ENCODE results near the gene PLEKHD1. TPM values are rescaled to one million over a fixed set of nuclear protein-coding genes. Genes with fewer than 3 reads are reported as not detected.
A peak's percentile ranks its signal among the peaks of the same experiment; 100 is the strongest.
"Not testable (repeated sequence)": the region's sequence is repeated elsewhere in the genome, so short reads cannot be mapped to it uniquely, and the experiment has no call there.

Gene PLEKHD1
- total RNA-seq, 1 donor = 0.09 TPM

GRCh38 chr14:69495341-69495921 is 10.9 kb downstream of the PLEKHD1 start:
- DNase-seq (ENCODE audit: low read depth) = no peak
- TF ChIP-seq CTCF (IDR thresholded peaks at IDR 0.05; ENCODE audit: insufficient read depth, low read length) = no peak
- H3K4me3 ChIP-seq (ENCODE audit: low read depth, low read length) = no peak overlapping the region

GRCh38 chr14:69497866-69498265 is 13.3 kb downstream of the PLEKHD1 start:
- not testable (repeated sequence) for H3K4me3 ChIP-seq (ENCODE audit: low read depth, low read length); DNase-seq (ENCODE audit: low read depth)

GRCh38 chr14:69498286-69498685 is 13.8 kb downstream of the PLEKHD1 start:
- DNase-seq (ENCODE audit: low read depth); H3K4me3 ChIP-seq (ENCODE audit: low read depth, low read length): not testable (repeated sequence)

GRCh38 chr14:69499436-69499835 is 14.9 kb downstream of the PLEKHD1 start:
- no peak for TF ChIP-seq CTCF (IDR thresholded peaks at IDR 0.05; ENCODE audit: insufficient read depth, low read length)
- no peak overlapping the region for H3K4me3 ChIP-seq (ENCODE audit: low read depth, low read length)

GRCh38 chr14:69500096-69500495 is 15.6 kb downstream of the PLEKHD1 start:
- no peak for TF ChIP-seq CTCF (IDR thresholded peaks at IDR 0.05; ENCODE audit: insufficient read depth, low read length)
- DNase-seq (ENCODE audit: low read depth) = no peak
- no peak overlapping the region for H3K4me3 ChIP-seq (ENCODE audit: low read depth, low read length)

More at GRCh38 chr14:69499436-69499835, 14.9 kb downstream of the PLEKHD1 start:
- no peak for DNase-seq (ENCODE audit: low read depth)

- TF ChIP-seq CTCF (IDR thresholded peaks at IDR 0.05; ENCODE audit: insufficient read depth, low read length) = no peak
- no peak for DNase-seq (ENCODE audit: low read depth)
- no peak overlapping the region for H3K4me3 ChIP-seq (ENCODE audit: low read depth, low read length)
Measured at GRCh38 chr14:69500736-69501135, 16.2 kb downstream of the PLEKHD1 start.

GRCh38 chr14:69501423-69501838 is 16.9 kb downstream of the PLEKHD1 start:
- peak; percentile 42 for DNase-seq (ENCODE audit: low read depth)
- TF ChIP-seq CTCF (IDR thresholded peaks at IDR 0.05; ENCODE audit: insufficient read depth, low read length) = no peak

GRCh38 chr14:69504775-69505174 is 20.2 kb downstream of the PLEKHD1 start:
- no peak overlapping the region for H3K4me3 ChIP-seq (ENCODE audit: low read depth, low read length)
- no peak for TF ChIP-seq CTCF (IDR thresholded peaks at IDR 0.05; ENCODE audit: insufficient read depth, low read length)
- no peak for DNase-seq (ENCODE audit: low read depth)

More at GRCh38 chr14:69501423-69501838, 16.9 kb downstream of the PLEKHD1 start:
- no peak overlapping the region for H3K4me3 ChIP-seq (ENCODE audit: low read depth, low read length)

Measured in fibroblast of the aortic adventitia (primary cell).